ENCODE data around the gene TBXAS1.

DNA sequence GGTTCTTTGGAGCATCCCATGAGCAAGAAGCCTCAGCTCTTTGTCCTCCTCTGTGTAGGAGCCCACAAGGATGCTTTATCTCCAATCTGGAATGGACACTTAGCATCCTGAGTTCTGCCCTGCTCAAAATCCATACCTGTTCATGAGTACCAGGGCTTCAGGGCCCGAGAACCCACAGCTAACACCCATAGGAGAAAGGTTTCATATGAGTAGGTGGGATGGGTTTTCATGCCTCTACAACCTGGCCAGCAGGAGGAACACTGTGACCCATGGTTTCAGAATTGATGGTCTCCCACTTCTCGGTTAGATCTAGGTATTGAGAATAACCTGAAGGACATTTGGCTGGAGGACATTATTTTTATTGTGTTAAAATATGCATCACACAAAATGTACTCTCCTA is 57.8 kb downstream of the TBXAS1 start:
- TF ChIP-seq, protein P1, sequence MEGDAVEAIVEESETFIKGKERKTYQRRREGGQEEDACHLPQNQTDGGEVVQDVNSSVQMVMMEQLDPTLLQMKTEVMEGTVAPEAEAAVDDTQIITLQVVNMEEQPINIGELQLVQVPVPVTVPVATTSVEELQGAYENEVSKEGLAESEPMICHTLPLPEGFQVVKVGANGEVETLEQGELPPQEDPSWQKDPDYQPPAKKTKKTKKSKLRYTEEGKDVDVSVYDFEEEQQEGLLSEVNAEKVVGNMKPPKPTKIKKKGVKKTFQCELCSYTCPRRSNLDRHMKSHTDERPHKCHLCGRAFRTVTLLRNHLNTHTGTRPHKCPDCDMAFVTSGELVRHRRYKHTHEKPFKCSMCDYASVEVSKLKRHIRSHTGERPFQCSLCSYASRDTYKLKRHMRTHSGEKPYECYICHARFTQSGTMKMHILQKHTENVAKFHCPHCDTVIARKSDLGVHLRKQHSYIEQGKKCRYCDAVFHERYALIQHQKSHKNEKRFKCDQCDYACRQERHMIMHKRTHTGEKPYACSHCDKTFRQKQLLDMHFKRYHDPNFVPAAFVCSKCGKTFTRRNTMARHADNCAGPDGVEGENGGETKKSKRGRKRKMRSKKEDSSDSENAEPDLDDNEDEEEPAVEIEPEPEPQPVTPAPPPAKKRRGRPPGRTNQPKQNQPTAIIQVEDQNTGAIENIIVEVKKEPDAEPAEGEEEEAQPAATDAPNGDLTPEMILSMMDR (IDR thresholded peaks at IDR 0.05; ENCODE audit: low read depth, low read length, poor library complexity, severe bottlenecking), result no peak
- TF ChIP-seq EZH2phosphoT487 (IDR thresholded peaks at IDR 0.05; ENCODE audit: borderline replicate concordance, low read length), result no peak

All from DOHH2 (cell line).